HuH-7 (cell line): ENCODE results near the gene ABCC9.
"Not testable (repeated sequence)": the region's sequence is repeated elsewhere in the genome, so short reads cannot be mapped to it uniquely, and the experiment has no call there.

Experiments
- DNase-seq: peaks from one replicate; pipeline ENCODE4 v3.0.0; 2011; ENCODE audit warnings: low spot score

The ABCC9 gene

GRCh38 chr12:21815306-21816062 is 125.7 kb downstream of the ABCC9 start:
- DNase-seq, result no peak

- no peak for DNase-seq
These were observed 126.4 kb downstream of the ABCC9 start for GRCh38 chr12:21814814-21815213.

GRCh38 chr12:21814327-21814726 is 126.9 kb downstream of the ABCC9 start:
- DNase-seq, result no peak

- DNase-seq, result no peak
These were observed 127.5 kb downstream of the ABCC9 start for GRCh38 chr12:21813751-21814150.

- DNase-seq, result no peak
These were observed 128.1 kb downstream of the ABCC9 start for GRCh38 chr12:21813125-21813524.

GRCh38 chr12:21812340-21812739 is 128.9 kb downstream of the ABCC9 start:
- not testable (repeated sequence) for DNase-seq

GRCh38 chr12:21809100-21809499 is 132.1 kb downstream of the ABCC9 start:
- DNase-seq, result no peak

- DNase-seq, result no peak
These were observed 135.0 kb downstream of the ABCC9 start for GRCh38 chr12:21806255-21806654.

GRCh38 chr12:21801522-21802288 is 139.5 kb downstream of the ABCC9 start:
- no peak for DNase-seq

- no peak for DNase-seq
These were observed 141.2 kb downstream of the ABCC9 start for GRCh38 chr12:21800011-21800410.

GRCh38 chr12:21797539-21797938 is 143.7 kb downstream of the ABCC9 start:
- no peak for DNase-seq

- no peak for DNase-seq
These were observed 145.4 kb downstream of the ABCC9 start for GRCh38 chr12:21795648-21796328.

- DNase-seq, result not testable (repeated sequence)
These were observed 146.2 kb downstream of the ABCC9 start for GRCh38 chr12:21794807-21795595.

GRCh38 chr12:21789687-21790086 is 151.5 kb downstream of the ABCC9 start:
- DNase-seq, result not testable (repeated sequence)

GRCh38 chr12:21788089-21788983 is 152.9 kb downstream of the ABCC9 start:
- DNase-seq, result no peak

- DNase-seq, result no peak
These were observed 155.1 kb downstream of the ABCC9 start for GRCh38 chr12:21786041-21786531.

- not testable (repeated sequence) for DNase-seq
These were observed 158.5 kb downstream of the ABCC9 start for GRCh38 chr12:21782723-21783122.

- no peak for DNase-seq
These were observed 160.4 kb downstream of the ABCC9 start for GRCh38 chr12:21780786-21781185.

GRCh38 chr12:21776175-21776574 is 165.1 kb downstream of the ABCC9 start:
- no peak for DNase-seq

GRCh38 chr12:21775133-21775820 is 165.9 kb downstream of the ABCC9 start:
- no peak for DNase-seq
